Esophagus squamous epithelium (tissue), 4 donors: Measurements from ENCODE around the gene PTPRN2.
"Not testable (repeated sequence)": the region's sequence is repeated elsewhere in the genome, so short reads cannot be mapped to it uniquely, and the experiment has no call there.

Source experiments
- POLR2A ChIP-seq, 4 donors: fragments of 450-650 bp; IDR thresholded peaks; one replicate each; pipeline ENCODE4 v1.6.1; 2017; ENCODE audit warnings: antibody characterized with exemption in 4 of 4, mild to moderate bottlenecking in 4 of 4, moderate library complexity in 3 of 4
- TF ChIP-seq, protein P1 (sequence below), 6 experiments: fragments of 450-650 bp in 4 of 6; fragments of 200-600 bp in 2 of 6; sonication (generic) in 2 of 6; IDR thresholded peaks; one replicate each; pipeline ENCODE4 v1.5.1; 2016 to 2019; ENCODE audit warnings: antibody characterized with exemption in 6 of 6, mild to moderate bottlenecking in 4 of 6, moderate library complexity in 4 of 6

DNA sequence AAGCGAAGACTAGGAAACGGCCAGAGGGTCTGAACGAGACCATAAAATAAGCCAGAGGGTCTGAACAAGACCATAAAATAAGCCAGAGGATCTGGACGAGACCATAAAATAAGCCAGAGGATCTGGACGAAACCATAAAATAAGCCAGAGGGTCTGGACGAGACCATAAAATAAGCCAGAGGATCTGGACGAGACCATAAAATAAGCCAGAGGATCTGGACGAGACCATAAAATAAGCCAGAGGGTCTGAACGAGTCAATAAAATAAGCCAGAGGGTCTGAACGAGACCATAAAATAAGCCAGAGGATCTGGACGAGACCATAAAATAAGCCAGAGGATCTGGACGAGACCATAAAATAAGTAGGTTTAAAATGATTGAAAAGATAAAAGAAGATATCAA lies 692.5 kb downstream of the PTPRN2 start:
- TF ChIP-seq, protein P1, sequence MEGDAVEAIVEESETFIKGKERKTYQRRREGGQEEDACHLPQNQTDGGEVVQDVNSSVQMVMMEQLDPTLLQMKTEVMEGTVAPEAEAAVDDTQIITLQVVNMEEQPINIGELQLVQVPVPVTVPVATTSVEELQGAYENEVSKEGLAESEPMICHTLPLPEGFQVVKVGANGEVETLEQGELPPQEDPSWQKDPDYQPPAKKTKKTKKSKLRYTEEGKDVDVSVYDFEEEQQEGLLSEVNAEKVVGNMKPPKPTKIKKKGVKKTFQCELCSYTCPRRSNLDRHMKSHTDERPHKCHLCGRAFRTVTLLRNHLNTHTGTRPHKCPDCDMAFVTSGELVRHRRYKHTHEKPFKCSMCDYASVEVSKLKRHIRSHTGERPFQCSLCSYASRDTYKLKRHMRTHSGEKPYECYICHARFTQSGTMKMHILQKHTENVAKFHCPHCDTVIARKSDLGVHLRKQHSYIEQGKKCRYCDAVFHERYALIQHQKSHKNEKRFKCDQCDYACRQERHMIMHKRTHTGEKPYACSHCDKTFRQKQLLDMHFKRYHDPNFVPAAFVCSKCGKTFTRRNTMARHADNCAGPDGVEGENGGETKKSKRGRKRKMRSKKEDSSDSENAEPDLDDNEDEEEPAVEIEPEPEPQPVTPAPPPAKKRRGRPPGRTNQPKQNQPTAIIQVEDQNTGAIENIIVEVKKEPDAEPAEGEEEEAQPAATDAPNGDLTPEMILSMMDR (IDR thresholded peaks at IDR 0.05), result not testable (repeated sequence)
- TF ChIP-seq POLR2A (IDR thresholded peaks at IDR 0.05), result not testable (repeated sequence)
